HG03039 (cell line): Measurements from ENCODE around the gene DDRGK1.
"Not testable (repeated sequence)": the region's sequence is repeated elsewhere in the genome, so short reads cannot be mapped to it uniquely, and the experiment has no call there.

ENCODE experiments used
- ATAC-seq: cut with Tn5 transposase; IDR thresholded peaks from one replicate; pipeline ENCODE4 v1.9.1; 2021; ENCODE audit warnings: mild to moderate bottlenecking, moderate library complexity; ENCODE audit not compliant: unreplicated experiment

DDRGK1 gene

GRCh38 chr20:3189561-3190131 lies 14.8 kb downstream of the DDRGK1 start:
- no peak for ATAC-seq

- ATAC-seq: no peak
Observed at GRCh38 chr20:3188823-3189413, 15.6 kb downstream of the DDRGK1 start.

GRCh38 chr20:3187861-3188260 lies 16.6 kb downstream of the DDRGK1 start:
- ATAC-seq: not testable (repeated sequence)

DNA sequence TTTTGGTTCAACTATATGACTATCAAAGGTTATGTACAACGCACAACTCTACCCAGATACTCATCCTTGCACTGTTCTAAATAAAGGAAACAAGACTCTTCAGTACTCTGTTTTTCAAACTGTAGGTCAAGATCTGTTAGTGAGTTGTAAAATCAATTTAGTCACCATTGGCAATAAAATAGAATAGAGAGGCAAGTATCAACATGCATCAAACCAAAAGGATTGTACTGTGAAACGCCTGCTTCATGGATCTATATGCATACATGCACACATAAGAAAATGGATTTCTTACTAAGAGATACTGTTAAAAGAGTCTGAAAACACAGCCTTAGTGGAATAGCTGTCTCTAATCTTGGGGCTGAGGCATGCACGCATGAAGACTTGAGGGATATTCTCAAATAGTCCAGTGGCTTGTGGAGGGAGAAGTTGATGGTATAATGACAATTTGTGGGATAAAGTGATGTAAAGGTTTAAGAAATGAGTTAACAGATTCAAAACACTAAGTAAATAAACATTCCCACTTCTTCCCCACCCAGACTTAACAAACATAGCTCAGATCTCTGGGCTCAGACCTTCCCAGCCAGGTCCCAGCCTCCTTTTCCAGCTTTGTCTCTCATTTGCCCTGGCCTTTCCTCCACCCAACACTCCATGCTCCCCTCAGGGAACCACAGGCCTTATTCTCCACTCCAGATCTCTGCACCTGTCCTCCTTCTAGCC lies 20.4 kb downstream of the DDRGK1 start:
- ATAC-seq: no peak

DNA sequence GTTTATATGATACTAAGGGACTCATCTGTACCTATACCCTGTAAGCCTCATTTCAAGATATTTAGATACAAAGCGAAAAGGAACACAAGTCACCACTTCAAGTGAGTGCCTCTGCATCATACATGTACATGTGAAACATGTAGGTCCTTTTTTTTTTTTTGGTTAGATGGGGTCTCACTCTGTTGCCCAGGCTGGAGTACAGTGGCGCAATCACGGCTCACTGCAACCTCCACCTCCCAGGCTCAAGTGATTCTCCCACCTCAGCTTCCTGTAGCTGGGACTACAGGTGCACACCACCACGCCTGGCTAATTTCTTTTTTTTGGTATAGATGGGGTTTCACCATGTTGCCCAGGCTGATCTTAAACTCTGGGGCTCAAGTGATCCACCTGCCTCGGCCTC lies 22.1 kb downstream of the DDRGK1 start:
- not testable (repeated sequence) for ATAC-seq

- ATAC-seq: no peak
Observed at GRCh38 chr20:3181270-3181669, 23.2 kb downstream of the DDRGK1 start.

DNA sequence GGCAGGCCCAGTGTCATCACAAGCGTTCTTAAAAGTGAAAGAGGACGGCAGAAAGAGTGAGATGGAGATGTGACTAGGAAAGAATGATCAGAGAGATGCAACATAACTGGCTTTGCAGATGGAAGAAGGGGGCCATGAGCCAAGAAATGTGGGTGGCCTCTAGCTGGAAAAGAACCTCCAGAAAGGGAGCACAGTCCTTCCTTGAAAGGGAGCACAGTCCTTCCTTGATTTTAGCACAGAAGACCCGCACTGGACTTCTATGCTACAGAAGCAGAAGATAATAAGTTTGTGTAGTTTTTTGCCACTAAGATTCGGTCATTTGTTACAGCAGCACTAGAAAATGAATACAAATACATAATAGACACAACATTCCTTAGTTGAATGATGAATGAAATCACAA lies 24.2 kb downstream of the DDRGK1 start:
- no peak for ATAC-seq

DNA sequence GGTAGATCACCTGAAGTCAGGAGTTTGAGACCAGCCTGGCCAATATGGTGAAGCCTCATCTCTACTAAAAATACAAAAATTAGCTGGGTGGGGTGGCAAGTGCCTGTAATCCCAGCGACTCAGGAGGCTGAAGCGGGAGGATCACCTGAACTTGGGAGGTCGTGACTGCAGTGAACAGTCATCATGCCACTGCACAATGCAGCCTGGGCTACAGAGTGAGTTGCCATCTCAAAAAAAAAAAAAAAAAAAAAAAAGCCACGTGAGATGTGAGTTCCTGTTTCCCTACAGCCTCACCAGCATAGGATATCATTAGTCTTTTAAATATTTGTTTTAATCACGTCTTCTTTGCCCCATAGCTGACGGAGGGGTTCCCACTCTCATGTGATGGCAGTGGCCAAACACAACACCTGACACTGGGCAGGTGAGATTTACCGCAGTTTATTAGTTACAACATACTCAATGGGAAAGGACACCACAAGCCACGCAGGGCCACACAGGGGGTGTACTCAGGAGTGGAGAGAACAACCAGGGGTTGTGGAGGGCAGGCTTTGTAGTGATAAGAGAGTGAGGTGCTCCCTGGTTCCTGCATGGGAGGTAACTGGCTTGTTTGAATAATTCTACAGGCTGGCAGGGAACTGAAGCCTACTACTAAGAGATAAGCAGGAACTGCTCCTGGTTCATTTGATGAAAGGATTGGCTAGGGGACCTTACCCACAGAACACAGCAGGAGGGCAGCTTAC lies 26.6 kb downstream of the DDRGK1 start:
- ATAC-seq: no peak

DNA sequence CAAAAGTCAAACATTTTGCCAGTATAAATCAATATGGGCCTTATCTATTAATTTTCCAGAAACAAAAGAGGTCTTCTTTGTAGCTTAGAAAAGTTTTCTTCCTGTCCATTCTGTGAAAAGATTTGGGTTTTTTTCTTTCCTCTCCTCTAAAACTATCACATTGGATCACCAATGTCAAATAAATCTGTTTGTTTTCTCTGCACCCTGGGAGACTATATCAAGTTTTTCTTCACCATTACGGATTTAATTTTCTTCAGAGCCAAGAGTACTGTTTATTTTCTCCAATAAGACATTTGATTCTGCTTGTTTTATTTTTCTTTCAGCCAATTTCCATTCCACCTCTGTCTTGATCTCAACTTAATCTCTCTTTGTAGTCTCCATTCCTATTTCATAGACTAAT lies 29.2 kb downstream of the DDRGK1 start:
- ATAC-seq: no peak

- no peak for ATAC-seq
Observed at GRCh38 chr20:3174442-3175261, 29.8 kb downstream of the DDRGK1 start.

DNA sequence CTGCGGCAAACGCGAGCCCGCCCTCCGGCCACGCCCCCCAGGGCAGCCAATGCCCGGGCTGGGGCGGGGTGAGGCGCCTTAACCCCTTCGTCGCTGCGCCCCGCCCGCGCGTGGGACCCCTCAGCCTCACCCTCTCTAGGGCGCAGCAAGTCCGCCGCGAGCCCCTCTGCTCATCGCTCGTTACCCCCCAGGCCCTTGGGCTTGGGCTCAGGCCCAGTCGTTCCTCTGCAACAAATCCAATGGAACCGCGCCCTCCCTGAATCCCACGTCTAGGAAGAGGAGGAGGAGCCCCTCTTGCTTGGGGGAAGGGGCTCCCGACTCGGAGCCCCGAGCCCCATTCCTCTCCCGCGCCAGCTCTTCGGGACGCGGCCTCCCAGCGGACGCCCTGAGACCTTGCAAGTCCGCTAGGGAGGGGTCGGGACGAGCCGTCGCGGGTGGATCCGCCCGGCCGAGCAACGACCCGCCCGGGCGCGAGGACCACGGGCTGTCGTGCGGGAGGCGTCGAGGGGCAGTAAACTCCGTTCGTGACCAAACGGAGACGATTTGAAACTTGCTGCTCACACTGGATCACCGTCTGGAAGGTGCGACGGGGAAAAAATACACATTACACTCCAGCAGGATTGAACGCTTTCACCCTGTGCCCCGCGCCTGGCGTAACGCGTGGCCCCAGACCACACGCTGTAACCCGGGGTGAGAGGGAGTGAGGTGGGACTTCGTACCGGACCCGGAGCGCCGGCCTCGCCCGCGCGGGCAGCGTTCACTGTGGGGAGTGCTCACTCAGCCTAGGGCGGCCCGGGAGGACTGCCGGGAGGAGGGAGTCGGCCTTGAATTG lies 30.7 kb downstream of the DDRGK1 start:
- ATAC-seq: peak; percentile 83

GRCh38 chr20:3172933-3173609 lies 31.4 kb downstream of the DDRGK1 start, which contains the start of gene LZTS3:
TSS of gene LZTS3 (minus strand) at chr20:3173549. CDS start at chr20:3167163, 6,386 bp downstream.
- peak; percentile 32 for ATAC-seq

- no peak for ATAC-seq
Observed at GRCh38 chr20:3172126-3172932, 32.2 kb downstream of the DDRGK1 start.

GRCh38 chr20:3171391-3172125 lies 32.9 kb downstream of the DDRGK1 start:
- ATAC-seq: no peak

- ATAC-seq: no peak
Observed at GRCh38 chr20:3168829-3169590, 35.5 kb downstream of the DDRGK1 start.

DNA sequence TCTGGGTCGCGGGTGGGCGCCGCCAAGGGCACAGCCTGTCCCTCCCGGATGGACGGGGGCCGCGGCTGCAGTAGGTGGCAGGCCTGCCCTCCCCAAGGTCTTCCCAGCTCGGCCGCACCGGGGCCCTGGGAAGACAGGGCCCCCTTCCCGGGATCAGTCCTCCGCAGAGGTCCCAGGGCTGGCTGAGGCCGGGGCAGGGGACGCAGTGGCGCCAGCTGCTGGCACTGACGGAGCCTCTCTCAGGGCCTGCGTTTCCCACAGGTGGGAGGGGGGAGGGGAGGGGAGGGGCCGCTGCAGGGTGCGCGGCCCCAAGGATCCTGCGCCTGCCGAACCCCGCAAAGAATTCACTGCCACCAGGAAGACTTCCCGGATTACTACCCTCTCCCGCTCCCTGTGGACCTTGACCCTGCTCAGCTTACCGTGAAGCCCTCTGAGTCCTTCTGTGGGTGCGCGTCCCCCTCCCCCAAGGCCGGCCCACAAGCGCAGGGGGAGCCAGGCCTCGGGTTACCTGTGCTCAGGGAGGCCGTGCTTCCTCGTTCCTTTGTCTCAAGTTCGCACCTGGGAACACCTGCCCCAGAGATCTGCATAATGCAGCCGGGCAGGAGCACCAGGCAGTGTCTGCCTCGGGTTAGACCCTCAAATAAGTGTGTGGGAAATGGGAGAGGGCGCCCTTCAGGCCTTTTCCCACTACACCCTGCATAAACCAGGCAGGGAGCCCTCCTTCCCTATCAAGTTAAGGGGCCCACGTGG lies 36.2 kb downstream of the DDRGK1 start:
- no peak for ATAC-seq
